Bronchial epithelial cell (primary cell): Measurements from ENCODE around the gene CDH24. TPM values are rescaled to one million over a fixed set of nuclear protein-coding genes. Genes with fewer than 3 reads are reported as not detected.

Source experiments
- DNase-seq: peaks from one replicate; pipeline ENCODE4 v3.0.0-alpha.2; 2010; ENCODE audit warnings: low read depth
- FAIRE-seq: peaks from 2 replicates; lab custom pipeline; 2011; peaks lifted over from hg19 to GRCh38; lab: Jason Lieb, UNC
- H3K27me3 ChIP-seq: 2 replicates; pipeline ENCODE4 v1.5.1; 2011; ENCODE audit warnings: low read length; ENCODE audit not compliant: control insufficient read depth, insufficient read depth
- H3K36me3 ChIP-seq: 2 replicates; pipeline ENCODE4 v1.5.1; 2011; ENCODE audit warnings: low read length; ENCODE audit not compliant: control insufficient read depth, insufficient read depth
- H3K4me3 ChIP-seq: 2 replicates; pipeline ENCODE4 v1.5.1; 2011; ENCODE audit warnings: mild to moderate bottlenecking, low read depth, low read length, control low read depth
- total RNA-seq: library from RNA; depleted of rRNA; stranded (reverse); fragments of >200 nt; gene quantifications from 2 replicates; pipeline ENCODE4 v1.2.1, GENCODE V29; 2014
- TF ChIP-seq, protein P1 (sequence below): IDR thresholded peaks from 2 replicates; pipeline ENCODE4 v1.5.1; 2011; ENCODE audit warnings: mild to moderate bottlenecking, moderate library complexity, low read length, control low read depth, inconsistent platforms; ENCODE audit not compliant: insufficient read depth, severe bottlenecking

Gene CDH24
- total RNA-seq, 1 donor from 2014 or later, result 2.9 TPM

DNA sequence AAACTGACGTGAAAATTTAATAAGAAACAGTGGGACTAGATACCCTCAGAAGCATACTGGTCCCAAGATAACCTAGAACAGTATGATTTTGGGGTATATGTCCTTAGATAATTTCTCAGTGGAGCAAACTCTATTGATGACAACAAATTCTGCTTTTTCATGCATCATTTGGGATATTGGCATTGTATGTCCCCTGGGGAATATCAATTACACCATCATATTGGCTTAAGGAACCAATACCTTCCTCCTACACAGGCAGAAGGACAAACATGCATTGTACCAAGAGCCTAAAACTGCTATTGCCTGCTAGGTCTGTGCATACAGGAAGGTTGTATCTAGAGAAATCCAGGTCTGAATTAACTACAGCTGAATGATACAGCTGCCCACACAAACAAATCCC lies 17.6 kb upstream of the CDH24 start:
- H3K27me3 ChIP-seq, result no peaks in the 10 kb centered on the region
- no peak for FAIRE-seq
- no peak for DNase-seq
- TF ChIP-seq, protein P1, sequence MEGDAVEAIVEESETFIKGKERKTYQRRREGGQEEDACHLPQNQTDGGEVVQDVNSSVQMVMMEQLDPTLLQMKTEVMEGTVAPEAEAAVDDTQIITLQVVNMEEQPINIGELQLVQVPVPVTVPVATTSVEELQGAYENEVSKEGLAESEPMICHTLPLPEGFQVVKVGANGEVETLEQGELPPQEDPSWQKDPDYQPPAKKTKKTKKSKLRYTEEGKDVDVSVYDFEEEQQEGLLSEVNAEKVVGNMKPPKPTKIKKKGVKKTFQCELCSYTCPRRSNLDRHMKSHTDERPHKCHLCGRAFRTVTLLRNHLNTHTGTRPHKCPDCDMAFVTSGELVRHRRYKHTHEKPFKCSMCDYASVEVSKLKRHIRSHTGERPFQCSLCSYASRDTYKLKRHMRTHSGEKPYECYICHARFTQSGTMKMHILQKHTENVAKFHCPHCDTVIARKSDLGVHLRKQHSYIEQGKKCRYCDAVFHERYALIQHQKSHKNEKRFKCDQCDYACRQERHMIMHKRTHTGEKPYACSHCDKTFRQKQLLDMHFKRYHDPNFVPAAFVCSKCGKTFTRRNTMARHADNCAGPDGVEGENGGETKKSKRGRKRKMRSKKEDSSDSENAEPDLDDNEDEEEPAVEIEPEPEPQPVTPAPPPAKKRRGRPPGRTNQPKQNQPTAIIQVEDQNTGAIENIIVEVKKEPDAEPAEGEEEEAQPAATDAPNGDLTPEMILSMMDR, result no peak
- H3K4me3 ChIP-seq, result no peak overlapping the region
- peaks cover 16% of the 10 kb centered on the region for H3K36me3 ChIP-seq

DNA sequence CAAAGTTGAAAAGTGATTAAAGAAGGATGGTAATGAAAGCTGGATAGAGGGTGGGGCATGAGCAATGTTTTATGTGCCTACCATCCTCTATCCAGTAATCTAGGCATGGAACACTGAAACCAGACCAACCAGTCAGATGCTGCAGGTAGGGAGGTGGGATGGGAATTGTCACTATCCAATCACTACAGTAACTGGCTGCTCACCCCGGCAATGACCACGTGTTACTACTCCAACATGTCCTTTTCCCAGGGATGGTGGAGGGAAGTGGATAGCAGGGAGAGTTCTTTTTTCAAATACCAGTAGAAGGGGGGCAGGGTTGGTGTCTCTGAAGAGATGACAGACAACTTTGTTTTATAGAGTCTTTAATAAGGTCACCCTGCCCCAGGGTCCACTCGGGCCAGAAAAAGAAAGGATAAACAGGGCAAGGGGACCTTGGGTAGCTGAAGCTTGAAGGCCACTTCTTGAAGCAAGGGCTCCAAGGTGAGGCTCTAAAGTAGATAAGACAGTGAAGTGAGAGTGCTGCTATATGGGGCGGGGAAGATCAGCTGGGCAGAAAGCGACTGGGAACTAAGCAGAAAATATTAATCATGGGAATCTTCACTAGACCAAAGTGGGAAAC lies 14.7 kb upstream of the CDH24 start:
- TF ChIP-seq, protein P1, result no peak
- Histone ChIP-seq H3K4me3 (peak overlapping the region; percentile 67), H3K36me3 (peaks cover 23% of the 10 kb centered on the region), H3K27me3 (no peaks in the 10 kb centered on the region)
- DNase-seq (peak; percentile 66), FAIRE-seq (no peak)

DNA sequence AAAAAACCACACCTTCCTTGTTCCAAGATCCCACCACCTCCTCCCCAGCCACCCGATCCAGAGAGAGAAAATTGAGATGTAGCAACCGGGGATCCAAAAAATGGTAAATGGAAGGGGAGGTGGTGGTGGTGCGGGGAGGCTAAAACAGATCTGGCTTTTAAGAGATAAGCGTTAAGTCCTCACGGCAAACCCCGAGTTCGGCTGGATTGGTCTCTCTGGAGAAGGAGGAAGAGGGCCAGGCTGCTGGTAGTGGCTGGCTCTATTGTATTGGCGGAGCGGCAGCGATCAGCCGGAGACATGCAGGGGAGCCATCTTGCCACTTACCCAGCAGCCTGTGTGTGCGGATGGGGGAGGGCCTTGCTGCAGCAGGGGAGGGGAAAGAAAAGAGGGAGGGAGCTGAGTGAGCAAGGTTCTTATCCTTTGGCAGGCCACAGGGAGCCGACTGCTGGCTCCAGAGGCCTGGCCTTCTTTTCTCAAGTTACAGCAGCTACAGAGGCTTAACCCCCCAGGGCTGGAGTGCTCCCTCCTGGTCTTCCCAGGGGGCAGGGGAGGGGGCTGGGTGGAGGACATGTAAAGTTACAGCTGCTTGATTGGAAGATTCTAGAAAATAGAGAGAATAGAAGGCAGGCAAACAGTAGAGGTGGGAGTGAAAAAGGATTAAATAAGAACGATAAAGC lies 14.1 kb upstream of the CDH24 start:
- H3K4me3 ChIP-seq, result peak overlapping the region; percentile 67
- TF ChIP-seq, protein P1, result no peak
- peaks cover 24% of the 10 kb centered on the region for H3K36me3 ChIP-seq
- DNase-seq, result peak; percentile 84
- H3K27me3 ChIP-seq, result no peaks in the 10 kb centered on the region
- no peak for FAIRE-seq

DNA sequence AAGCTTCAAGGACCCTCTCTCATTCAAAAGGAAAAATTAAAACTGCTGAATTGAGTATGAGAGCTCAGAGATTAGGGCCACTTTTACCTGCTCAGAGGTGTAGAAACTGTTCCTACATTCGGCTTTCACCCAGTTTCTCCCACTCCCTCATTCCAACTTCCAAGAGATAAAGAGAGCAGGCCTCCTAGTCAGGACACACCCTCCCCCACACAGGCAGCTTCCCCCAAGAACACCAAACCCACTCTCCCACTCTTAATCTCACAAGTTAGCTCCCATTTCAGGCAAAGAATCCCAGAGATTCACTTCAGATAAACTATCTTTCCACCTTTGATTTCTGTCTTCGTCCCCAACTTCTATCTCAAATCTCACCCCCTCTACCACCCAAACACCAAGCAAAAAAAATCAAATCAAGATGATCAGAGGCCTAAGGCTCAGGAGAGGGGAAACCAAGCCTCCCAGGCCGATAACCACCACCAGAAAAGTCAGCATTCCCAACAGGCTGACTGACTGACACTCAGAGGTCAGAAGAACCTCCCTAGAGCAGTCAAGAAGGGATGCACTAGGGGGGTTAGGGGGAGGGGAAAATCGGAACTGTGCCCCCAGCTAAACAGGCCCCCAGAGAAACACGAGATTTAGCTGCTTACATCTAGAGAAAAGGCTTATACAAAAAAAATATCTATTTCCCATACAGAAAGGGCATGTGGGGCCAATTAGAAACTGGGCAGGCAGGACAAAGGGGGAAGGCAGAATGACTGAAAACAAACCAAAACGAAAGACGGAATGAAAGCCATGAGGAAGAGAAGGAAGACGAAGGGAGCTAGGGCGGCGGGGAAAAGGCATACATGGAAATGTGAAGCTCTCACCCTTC lies 13.2 kb upstream of the CDH24 start:
- DNase-seq (no peak), FAIRE-seq (no peak)
- Histone ChIP-seq H3K36me3 (peaks cover 21% of the 10 kb centered on the region), H3K27me3 (no peaks in the 10 kb centered on the region), H3K4me3 (peak overlapping the region; percentile 67)
- TF ChIP-seq, protein P1, result no peak

DNA sequence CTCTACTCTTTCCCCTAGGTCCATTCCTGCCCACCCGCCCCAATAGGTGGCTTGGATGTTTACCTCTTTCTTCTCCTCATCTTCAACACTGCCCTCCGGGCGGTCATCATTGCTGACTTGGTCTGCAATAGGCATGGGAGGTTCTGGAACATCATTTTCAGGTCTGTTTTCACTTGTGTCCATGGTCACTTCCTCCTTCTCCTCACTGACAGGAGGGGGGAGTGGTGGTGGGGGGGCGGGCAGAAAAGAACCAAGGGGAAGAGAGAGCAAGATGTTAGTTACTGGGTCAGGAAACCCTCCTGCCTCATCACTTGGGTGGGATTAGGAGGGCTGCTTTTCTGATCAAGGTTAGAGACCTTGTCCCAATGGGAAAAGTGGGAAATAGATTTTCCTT lies 12.1 kb upstream of the CDH24 start:
- no peak for DNase-seq
- H3K27me3 ChIP-seq, result no peaks in the 10 kb centered on the region
- peaks cover 21% of the 10 kb centered on the region for H3K36me3 ChIP-seq
- TF ChIP-seq, protein P1, result no peak
- H3K4me3 ChIP-seq, result no peak overlapping the region
- FAIRE-seq, result no peak
